GM18526 (cell line): ENCODE results near the gene ATP1A4.

ENCODE experiments used
- POLR2A ChIP-seq: IDR thresholded peaks from 3 replicates; pipeline ENCODE4 v1.6.1; 2011; ENCODE audit not compliant: insufficient read length; ENCODE audit errors: extremely low read depth

Gene ATP1A4

DNA sequence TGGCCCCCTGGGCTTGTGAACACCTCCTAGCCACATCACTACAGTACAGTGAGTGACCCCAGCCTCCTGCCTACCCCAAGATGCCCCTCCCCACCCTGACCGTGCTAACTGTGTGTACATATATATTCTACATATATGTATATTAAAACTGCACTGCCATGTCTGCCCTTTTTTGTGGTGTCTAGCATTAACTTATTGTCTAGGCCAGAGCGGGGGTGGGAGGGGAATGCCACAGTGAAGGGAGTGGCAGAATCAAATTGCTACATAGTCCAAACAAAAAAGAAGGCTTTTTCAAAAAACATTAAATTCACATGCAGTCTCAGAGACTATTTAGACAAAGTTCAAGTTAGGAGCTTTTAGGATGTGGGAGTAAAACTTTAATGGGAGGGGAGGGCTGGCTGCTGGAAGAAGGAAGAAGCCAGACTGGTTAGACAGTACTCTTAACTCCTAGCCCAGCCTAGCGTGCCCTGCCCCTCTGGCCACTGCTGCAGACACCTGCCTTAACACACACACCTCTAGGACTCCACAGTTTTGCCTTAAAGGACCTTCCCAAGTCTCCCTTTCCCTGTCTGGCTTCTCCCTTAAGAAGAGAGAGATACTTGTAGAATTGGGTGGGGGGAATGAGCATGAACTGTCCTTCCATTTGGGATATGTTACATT, 63.2 kb downstream of the ATP1A4 start:
- TF ChIP-seq POLR2A, result no peak

DNA sequence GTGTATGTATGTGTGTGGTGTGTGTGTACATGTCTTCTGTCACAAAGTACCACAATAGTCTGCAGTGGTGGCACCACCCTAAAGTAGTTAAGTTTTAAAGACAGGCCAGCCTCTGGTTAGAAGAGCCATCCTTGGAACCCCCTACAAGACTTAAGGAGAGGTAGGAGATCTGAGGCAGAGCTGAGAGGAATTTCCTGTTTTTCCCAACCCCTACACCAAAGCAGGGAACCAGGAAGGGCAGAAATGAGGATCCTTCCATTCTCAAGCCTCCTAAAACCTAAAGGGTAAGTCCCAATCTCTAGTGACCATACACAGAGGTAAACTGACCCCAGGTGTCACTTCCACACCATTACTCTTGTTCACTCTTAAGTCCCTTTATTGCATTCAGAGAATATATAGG, 64.9 kb downstream of the ATP1A4 start:
- TF ChIP-seq POLR2A, result no peak

DNA sequence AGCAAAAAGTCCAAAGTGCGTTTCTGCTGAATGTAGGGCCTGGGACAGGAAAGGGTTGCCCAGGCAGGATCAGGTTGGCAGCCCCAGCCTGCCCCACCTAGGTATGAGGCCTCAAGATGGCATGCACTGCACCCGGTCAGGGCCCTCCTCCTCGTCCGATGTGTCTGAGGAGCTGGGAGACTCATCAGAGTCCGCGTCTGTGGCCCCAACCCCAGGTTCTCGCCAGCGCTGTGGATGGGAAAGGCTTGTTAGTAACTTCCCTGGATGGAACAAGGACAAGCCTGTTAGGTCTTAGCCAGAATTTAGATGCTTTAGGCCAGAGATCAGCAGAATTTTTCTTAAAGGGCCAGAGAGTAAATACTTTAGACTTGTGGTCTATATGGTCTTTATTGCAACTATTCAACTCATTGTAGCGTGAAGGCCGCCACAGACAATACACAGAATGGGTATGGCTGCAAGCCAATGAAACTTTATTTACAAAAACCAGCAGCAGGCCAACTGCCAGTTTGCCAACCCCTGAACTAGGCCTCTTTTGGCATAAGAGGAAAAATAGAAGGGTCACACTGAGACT, 66.2 kb downstream of the ATP1A4 start:
- TF ChIP-seq POLR2A, result peak; percentile 10

DNA sequence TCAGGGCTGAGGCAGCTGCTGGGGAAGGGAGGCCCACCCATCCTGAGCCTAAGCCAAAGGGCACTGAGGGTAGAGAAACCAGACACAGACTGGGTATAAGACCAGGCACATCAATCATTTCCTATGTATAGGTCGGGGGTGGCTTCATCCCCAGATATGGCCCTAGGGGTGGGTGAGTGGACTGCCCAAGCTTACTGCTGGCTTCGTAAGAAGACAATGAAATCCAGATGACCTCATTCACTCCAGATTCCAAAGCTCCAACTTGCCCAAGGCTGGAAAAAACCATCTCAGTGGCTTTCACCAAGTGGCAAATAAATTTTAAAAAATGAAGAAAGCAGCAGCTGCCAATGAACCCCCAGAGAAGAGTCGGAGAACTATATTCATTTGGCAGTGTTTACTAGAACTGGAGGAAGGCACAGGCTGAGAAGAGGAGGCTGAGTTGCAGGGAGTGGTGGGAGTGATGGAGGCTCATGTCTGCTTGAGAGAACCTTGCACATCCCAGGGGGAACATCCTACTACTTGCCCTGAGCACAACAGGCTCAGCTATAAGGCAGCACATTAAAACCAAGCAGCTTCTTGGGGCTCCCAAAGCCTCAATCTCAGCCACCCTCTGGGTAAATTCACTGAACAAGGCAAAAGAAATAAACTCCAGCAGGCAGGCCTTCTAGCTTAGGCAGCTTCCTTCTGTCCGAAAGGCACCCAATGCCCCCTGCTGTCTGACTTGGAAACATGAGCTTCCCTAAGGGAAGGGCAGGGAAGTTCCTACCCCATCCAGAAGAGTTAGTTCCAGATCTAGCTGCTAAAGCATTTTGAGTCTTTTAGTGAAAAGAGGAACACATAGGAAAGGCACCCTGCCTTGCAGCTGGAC, 67.9 kb downstream of the ATP1A4 start:
- TF ChIP-seq POLR2A, result no peak

DNA sequence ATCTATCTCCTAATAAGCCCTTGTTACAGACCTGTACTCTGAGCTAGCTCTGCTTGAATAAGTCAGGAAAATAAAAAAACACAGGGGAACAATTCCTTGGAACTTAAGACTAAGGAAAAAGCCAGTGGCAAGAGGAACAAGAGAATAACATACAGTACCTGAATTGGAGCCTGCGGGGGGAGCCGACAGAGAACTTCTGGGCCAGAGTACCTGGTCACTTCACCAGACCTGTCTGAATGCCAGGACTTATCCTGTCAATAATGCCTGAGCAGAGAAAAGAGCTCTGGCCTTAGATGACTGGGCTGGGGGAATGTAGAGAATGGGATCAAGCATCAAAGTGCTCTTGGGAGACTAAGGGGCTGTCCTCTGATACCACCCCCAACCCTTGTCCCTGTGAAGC, 68.9 kb downstream of the ATP1A4 start:
- TF ChIP-seq POLR2A, result no peak

DNA sequence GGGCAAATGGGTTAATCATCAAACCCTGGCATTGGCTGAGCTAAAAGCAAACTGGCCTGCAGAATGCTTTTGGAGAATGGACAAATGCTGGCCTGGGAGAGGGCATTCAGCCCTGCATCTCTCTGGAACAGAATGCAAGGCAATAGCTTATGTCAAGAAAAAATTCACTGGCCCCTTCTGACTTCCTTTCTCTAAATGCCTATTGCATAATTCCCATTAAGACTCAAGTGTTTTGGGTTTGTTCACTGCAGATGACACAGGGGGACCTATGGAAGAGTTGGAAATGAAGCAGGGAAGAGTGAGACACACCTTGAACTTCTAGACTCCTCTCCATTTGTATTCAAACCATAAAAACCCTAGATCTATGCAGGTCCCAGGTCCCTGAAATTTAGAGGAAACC, 69.7 kb downstream of the ATP1A4 start:
- TF ChIP-seq POLR2A, result no peak

DNA sequence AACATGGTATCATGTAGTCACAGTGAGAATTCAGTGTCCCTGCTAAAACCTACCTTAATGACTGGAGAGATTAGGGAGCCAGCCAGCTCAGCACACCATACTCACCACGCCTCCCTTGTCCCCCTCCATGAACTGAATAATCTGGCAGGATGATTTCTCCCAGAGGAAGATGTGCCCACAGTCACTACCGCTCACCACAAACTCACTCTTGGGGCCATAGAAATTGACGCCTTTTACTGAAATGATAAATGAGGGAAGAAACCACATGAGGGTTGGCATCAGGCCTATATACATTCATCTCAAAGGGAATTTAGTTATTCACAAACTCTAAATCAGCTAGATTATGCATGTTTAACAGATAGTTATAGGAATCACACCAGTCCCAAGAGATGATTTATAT, 71.1 kb downstream of the ATP1A4 start:
- no peak for TF ChIP-seq POLR2A

DNA sequence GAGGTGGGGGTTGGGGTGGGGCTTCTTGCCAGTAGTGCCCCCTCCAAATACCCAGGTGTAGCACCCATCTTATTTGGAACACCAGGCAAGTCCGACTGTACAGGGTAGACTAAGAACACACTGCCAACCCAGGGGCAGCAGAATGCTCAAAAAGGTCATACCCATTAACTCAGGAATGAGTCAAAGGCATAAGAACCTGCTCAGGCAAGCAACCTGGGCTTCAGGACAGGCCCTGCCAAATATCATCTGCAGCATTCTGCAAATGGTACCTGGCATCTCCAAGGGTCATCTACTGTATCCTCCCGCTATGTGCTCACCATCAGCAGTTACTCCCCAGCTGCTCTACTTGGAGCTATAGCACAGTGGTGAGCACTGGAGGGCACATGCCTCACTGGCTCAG, 73.2 kb downstream of the ATP1A4 start:
- no peak for TF ChIP-seq POLR2A

DNA sequence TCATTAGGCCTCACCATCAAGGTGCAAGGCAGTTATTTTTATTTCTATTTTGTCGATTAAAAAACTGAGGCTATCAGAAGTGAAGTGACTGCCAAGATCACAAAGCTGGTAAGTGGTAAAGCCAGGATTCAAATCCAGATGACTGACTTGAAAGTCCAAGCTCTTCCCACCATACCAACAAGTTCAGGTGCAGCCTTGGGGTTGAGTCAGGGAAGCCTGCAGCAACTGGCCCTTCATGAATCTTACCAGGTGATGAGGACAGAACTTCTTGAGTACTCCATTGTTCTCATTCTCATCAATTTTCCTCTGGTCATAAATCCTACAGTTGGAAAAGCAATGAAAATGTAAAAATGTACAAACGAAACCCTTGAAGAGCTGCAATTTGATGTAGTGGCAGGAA, 73.9 kb downstream of the ATP1A4 start:
- no peak for TF ChIP-seq POLR2A

DNA sequence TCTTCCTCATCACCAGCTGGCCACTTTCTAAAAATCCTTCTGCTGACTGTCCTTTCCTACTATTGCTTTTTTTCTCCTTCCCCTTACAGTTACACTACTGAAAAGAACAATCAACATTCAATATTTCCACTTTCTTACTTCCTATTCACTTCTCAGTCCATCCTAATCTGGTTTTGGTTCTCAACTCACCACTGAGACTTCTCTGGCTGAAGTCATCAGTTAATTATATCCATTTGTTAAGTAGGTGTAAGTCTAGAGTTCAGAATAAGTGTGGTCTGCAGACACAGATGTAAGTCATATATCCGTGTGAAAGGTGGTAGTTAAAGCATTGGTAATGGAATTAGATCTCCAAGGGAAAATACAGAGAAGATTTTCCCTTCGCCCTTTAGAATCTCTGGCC, 75.2 kb downstream of the ATP1A4 start:
- no peak for TF ChIP-seq POLR2A

DNA sequence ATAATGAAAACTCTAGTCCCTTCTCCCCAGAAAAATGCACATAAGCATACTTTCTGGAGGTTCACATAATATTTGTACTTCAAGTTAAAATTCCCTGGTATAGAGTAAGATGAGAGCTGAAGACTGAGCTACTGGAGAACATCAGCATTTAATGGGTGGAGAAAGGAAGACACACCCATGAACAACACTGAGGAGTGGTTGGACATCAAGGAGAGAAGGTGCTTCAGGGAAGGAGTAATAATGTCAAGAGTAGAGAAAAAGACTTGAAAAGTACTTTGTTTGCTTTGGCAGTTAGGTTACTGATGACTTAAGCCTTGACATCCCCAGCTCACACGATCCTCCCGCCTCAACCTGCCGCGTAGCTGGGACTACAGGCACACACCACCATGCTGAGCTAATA, 75.6 kb downstream of the ATP1A4 start:
- no peak for TF ChIP-seq POLR2A

DNA sequence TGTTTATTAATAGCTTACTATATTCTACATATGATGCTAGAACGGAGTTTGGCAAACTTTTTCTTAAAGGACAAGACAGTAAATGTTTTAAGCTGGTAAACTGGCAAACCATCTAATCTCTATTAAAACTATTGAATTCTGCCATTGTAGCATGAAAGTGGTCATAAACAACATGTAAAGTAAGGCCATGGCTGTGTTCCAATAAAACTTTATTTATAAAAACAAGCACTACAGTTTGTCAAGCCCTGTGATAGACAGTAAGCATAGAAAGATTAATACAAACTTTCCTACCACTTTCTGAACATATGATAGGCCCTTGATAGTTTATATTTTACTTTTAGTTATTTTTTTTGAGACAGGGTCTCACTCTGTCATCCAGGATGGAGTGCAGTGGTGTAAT, 76.2 kb downstream of the ATP1A4 start:
- TF ChIP-seq POLR2A, result no peak

DNA sequence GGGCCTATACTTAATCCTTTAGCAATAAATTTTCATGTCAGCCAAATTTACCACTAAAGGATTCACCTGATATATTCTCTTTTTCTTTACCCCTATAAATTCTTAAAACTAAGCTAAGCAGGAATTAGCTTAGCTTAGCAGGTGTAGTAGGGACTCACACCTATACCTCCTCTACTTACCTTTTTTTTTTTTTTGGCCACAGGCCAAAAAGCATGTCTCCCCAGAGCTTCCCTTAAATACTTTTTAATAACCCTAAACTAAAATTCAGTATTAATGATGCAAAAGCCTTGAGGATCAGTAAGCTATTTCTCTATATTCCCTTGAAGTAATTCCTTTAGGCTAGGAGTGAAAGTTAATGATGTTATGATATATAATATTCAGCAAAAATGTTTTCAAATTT, 77.0 kb downstream of the ATP1A4 start:
- TF ChIP-seq POLR2A, result no peak

DNA sequence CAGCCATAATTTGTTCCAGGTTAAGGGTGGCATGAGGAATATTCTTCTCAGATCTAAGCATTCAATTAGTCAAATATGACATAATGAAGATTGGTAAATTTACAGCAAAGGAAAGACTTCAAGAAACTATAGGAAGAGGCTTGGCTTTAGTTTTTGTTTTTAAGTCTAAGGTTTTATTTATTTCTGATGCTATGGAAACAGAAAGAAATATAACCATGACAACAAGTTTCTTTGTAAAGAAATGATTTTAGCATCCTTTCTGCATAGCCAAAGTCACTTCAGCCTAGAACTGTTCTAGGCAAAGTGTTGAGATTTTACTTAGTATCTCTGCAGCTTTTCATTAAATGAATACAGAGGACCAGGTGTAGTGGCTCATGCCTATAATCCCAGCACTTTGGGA, 81.5 kb downstream of the ATP1A4 start:
- no peak for TF ChIP-seq POLR2A
